Left ventricle myocardium inferior (tissue), 1 donor: ENCODE measurements around the gene ENKUR. TPM values are rescaled to one million over a fixed set of nuclear protein-coding genes. Genes with fewer than 3 reads are reported as not detected.

Source experiments
- DNase-seq: peaks from one replicate; pipeline ENCODE4 v3.0.0-alpha.2; 2020
- H3K27ac ChIP-seq: fragments of 200-600 bp; replicated peaks from 2 replicates; pipeline ENCODE4 v1.8.0; 2021
- H3K27me3 ChIP-seq: fragments of 200-600 bp; 2 replicates; pipeline ENCODE4 v1.8.0; 2021; ENCODE audit warnings: low read depth
- H3K36me3 ChIP-seq: fragments of 200-600 bp; 2 replicates; pipeline ENCODE4 v1.8.0; 2021
- H3K4me1 ChIP-seq: fragments of 200-600 bp; 2 replicates; pipeline ENCODE4 v1.8.0; 2021
- H3K4me3 ChIP-seq: fragments of 200-600 bp; 2 replicates; pipeline ENCODE4 v1.8.0; 2021; ENCODE audit warnings: mild to moderate bottlenecking, moderate library complexity
- H3K9me3 ChIP-seq: fragments of 200-600 bp; replicated peaks from 2 replicates; pipeline ENCODE4 v1.8.0; 2021
- CTCF ChIP-seq: fragments of 200-600 bp; IDR thresholded peaks from 2 replicates; pipeline ENCODE4 v1.8.0; 2021; ENCODE audit warnings: antibody characterized with exemption, mild to moderate bottlenecking, borderline replicate concordance
- intact Hi-C: fragments of 100-400 bp; cut with micrococcal nuclease; formaldehyde crosslinking; loops from one replicate; pipeline ENCODE4 v1.11.0; 2022
- total RNA-seq: library from RNA; stranded (reverse); fragmentation: NEBNext Ultra II Directional; extraction: Animal tissue kit (Norgen Biotek cat#: 25700); gene quantifications from one replicate; pipeline ENCODE4 v1.2.1, GENCODE V29; 2021
- donor health status: DM: no; HTN: yes; CAD: no; lungs with severe emphysema.

Gene ENKUR
- total RNA-seq, 1 donor from 2014 or later, result not detected

GRCh38 chr10:24984906-24985305 is 31.1 kb downstream of the ENKUR start:
- no peak for DNase-seq
- Histone ChIP-seq H3K4me3 (no peak overlapping the region), H3K27me3 (no peaks in the 10 kb centered on the region), H3K36me3 (no peaks in the 10 kb centered on the region), H3K9me3 (no peaks in the 10 kb centered on the region), H3K4me1 (peaks cover 41% of the 10 kb centered on the region), H3K27ac (no peak overlapping the region)
- TF ChIP-seq CTCF, result no peak
- intact Hi-C loops, result loop anchor here (10.0 kb wide), 1 partner anchor 340 kb away; no protein-coding TSS in a partner anchor

GRCh38 chr10:24983946-24984345 is 32.0 kb downstream of the ENKUR start:
- TF ChIP-seq CTCF, result no peak
- intact Hi-C loops, result loop anchor here (10.0 kb wide), 1 partner anchor 339 kb away; no protein-coding TSS in a partner anchor
- no peaks in the 10 kb centered on the region for H3K36me3 ChIP-seq
- no peak for DNase-seq
- H3K27ac ChIP-seq, result peak overlapping the region; percentile 20
- no peak overlapping the region for H3K4me3 ChIP-seq
- H3K4me1 ChIP-seq, result peaks cover 35% of the 10 kb centered on the region
- no peaks in the 10 kb centered on the region for H3K9me3 ChIP-seq
- H3K27me3 ChIP-seq, result no peaks in the 10 kb centered on the region

GRCh38 chr10:24983130-24983529 is 32.8 kb downstream of the ENKUR start:
- no peak for DNase-seq
- H3K4me3 ChIP-seq, result no peak overlapping the region
- TF ChIP-seq CTCF, result no peak
- no peaks in the 10 kb centered on the region for H3K36me3 ChIP-seq
- H3K27me3 ChIP-seq, result no peaks in the 10 kb centered on the region
- H3K4me1 ChIP-seq, result peaks cover 33% of the 10 kb centered on the region
- H3K27ac ChIP-seq, result no peak overlapping the region
- H3K9me3 ChIP-seq, result no peaks in the 10 kb centered on the region
- intact Hi-C loops, result loop anchor here (10.0 kb wide), 1 partner anchor 338 kb away; no protein-coding TSS in a partner anchor

- H3K9me3 ChIP-seq, result no peaks in the 10 kb centered on the region
- H3K4me3 ChIP-seq, result no peak overlapping the region
- peaks cover 38% of the 10 kb centered on the region for H3K4me1 ChIP-seq
- intact Hi-C loops, result loop anchor here (10.0 kb wide), 1 partner anchor 338 kb away; no protein-coding TSS in a partner anchor
- H3K27me3 ChIP-seq, result no peaks in the 10 kb centered on the region
- peak overlapping the region; percentile 59 for H3K27ac ChIP-seq
- no peak for DNase-seq
- no peak for TF ChIP-seq CTCF
- H3K36me3 ChIP-seq, result no peaks in the 10 kb centered on the region
Observed at GRCh38 chr10:24982319-24983112, 33.4 kb downstream of the ENKUR start.

GRCh38 chr10:24981161-24981710 is 34.7 kb downstream of the ENKUR start:
- Histone ChIP-seq H3K36me3 (no peaks in the 10 kb centered on the region), H3K27ac (peak overlapping the region; percentile 59), H3K9me3 (no peaks in the 10 kb centered on the region), H3K4me1 (peaks cover 38% of the 10 kb centered on the region), H3K27me3 (no peaks in the 10 kb centered on the region), H3K4me3 (no peak overlapping the region)
- intact Hi-C loops, result loop anchor here (10.0 kb wide), 1 partner anchor 336 kb away; no protein-coding TSS in a partner anchor
- no peak for TF ChIP-seq CTCF
- no peak for DNase-seq
